Osteoblast (primary cell): ENCODE data around the gene C2CD2. TPM values are rescaled to one million over a fixed set of nuclear protein-coding genes. Genes with fewer than 3 reads are reported as not detected.

Experiments used
- DNase-seq: peaks from one replicate; pipeline ENCODE4 v3.0.0; 2011; ENCODE audit warnings: low spot score, mixed read lengths; ENCODE audit not compliant: insufficient read length; ENCODE audit errors: missing footprints
- H2AFZ ChIP-seq: 2 replicates; pipeline ENCODE4 v1.6.0; 2011; ENCODE audit warnings: mild to moderate bottlenecking, low read length
- H3K27ac ChIP-seq: 2 replicates; pipeline ENCODE4 v1.5.1; 2011; ENCODE audit warnings: mild to moderate bottlenecking, low read depth, low read length, moderate library complexity
- H3K27me3 ChIP-seq: 2 replicates; pipeline ENCODE4 v1.6.0; 2012; ENCODE audit warnings: mild to moderate bottlenecking, control low read depth, inconsistent platforms, low read length, moderate library complexity; ENCODE audit not compliant: insufficient read depth
- H3K36me3 ChIP-seq: 2 replicates; pipeline ENCODE4 v1.5.1; 2011; ENCODE audit warnings: mild to moderate bottlenecking, low read length, control low read depth, moderate library complexity; ENCODE audit not compliant: insufficient read depth
- H3K4me1 ChIP-seq: 2 replicates; pipeline ENCODE4 v1.5.1; 2011; ENCODE audit warnings: mild to moderate bottlenecking, low read length, control low read depth, moderate library complexity; ENCODE audit not compliant: insufficient read depth
- H3K4me2 ChIP-seq: 2 replicates; pipeline ENCODE4 v1.6.0; 2011; ENCODE audit warnings: mild to moderate bottlenecking, low read length; ENCODE audit not compliant: insufficient read depth
- H3K4me3 ChIP-seq: fragments of 200-600 bp; sonication (generic); 3 replicates; pipeline ENCODE4 v1.5.1; 2012; ENCODE audit warnings: mild to moderate bottlenecking, low read length, inconsistent platforms; ENCODE audit not compliant: insufficient read depth
- H3K79me2 ChIP-seq: 2 replicates; pipeline ENCODE4 v1.6.0; 2012; ENCODE audit warnings: mild to moderate bottlenecking, low read length, control low read depth, inconsistent platforms; ENCODE audit not compliant: insufficient read depth
- H3K9me3 ChIP-seq: 2 replicates; pipeline ENCODE4 v1.5.1; 2011; ENCODE audit warnings: low read depth, low read length, control low read depth
- H4K20me1 ChIP-seq: 2 replicates; pipeline ENCODE4 v1.6.0; 2012; ENCODE audit warnings: mild to moderate bottlenecking, low read length, control low read depth; ENCODE audit not compliant: insufficient read depth
- CTCF ChIP-seq: IDR thresholded peaks from 2 replicates; pipeline ENCODE4 v1.5.1; 2011; ENCODE audit warnings: mild to moderate bottlenecking, low read depth, low read length, moderate library complexity; ENCODE audit errors: extremely low read depth
- total RNA-seq: library from RNA; depleted of rRNA; stranded (reverse); fragments of >200 nt; gene quantifications from 2 replicates; pipeline ENCODE4 v1.2.3, GENCODE V29; 2012

Gene C2CD2
- total RNA-seq, 1 donor = 40.9 TPM

GRCh38 chr21:41857771-41858300, 96.0 kb downstream of the C2CD2 start:
- no peak overlapping the region for H3K4me3 ChIP-seq
- peaks cover 32% of the 10 kb centered on the region for H3K36me3 ChIP-seq
- H3K4me1 ChIP-seq = no peaks in the 10 kb centered on the region
- no peaks in the 10 kb centered on the region for H4K20me1 ChIP-seq
- no peaks in the 10 kb centered on the region for H3K27me3 ChIP-seq
- H2AFZ ChIP-seq = no peak overlapping the region
- no peak overlapping the region for H3K4me2 ChIP-seq
- H3K9me3 ChIP-seq = no peaks in the 10 kb centered on the region
- H3K79me2 ChIP-seq = peaks cover 14% of the 10 kb centered on the region
- no peak for TF ChIP-seq CTCF
- H3K27ac ChIP-seq = no peak overlapping the region
- DNase-seq = peak; percentile 57

- H3K36me3 ChIP-seq = peaks cover 32% of the 10 kb centered on the region
- DNase-seq = peak; percentile 35
- H3K27ac ChIP-seq = no peak overlapping the region
- H3K27me3 ChIP-seq = no peaks in the 10 kb centered on the region
- H4K20me1 ChIP-seq = no peaks in the 10 kb centered on the region
- no peak for TF ChIP-seq CTCF
- no peak overlapping the region for H2AFZ ChIP-seq
- H3K4me1 ChIP-seq = no peaks in the 10 kb centered on the region
- H3K9me3 ChIP-seq = no peaks in the 10 kb centered on the region
- H3K79me2 ChIP-seq = peaks cover 5% of the 10 kb centered on the region
- no peak overlapping the region for H3K4me3 ChIP-seq
- no peak overlapping the region for H3K4me2 ChIP-seq
Observed at GRCh38 chr21:41856572-41856971, 97.2 kb downstream of the C2CD2 start.

- DNase-seq = no peak
- H3K36me3 ChIP-seq = peaks cover 32% of the 10 kb centered on the region
- H3K4me1 ChIP-seq = no peaks in the 10 kb centered on the region
- H3K27ac ChIP-seq = no peak overlapping the region
- H3K4me3 ChIP-seq = no peak overlapping the region
- no peaks in the 10 kb centered on the region for H4K20me1 ChIP-seq
- H3K4me2 ChIP-seq = no peak overlapping the region
- no peaks in the 10 kb centered on the region for H3K9me3 ChIP-seq
- no peaks in the 10 kb centered on the region for H3K79me2 ChIP-seq
- no peaks in the 10 kb centered on the region for H3K27me3 ChIP-seq
- no peak overlapping the region for H2AFZ ChIP-seq
- TF ChIP-seq CTCF = no peak
Observed at GRCh38 chr21:41854426-41854995, 99.3 kb downstream of the C2CD2 start.

- Histone ChIP-seq H4K20me1 (no peaks in the 10 kb centered on the region), H3K4me3 (no peak overlapping the region), H3K4me2 (no peak overlapping the region), H3K27me3 (no peaks in the 10 kb centered on the region), H3K9me3 (no peaks in the 10 kb centered on the region), H3K4me1 (no peaks in the 10 kb centered on the region), H3K36me3 (peaks cover 27% of the 10 kb centered on the region), H2AFZ (no peak overlapping the region), H3K79me2 (no peaks in the 10 kb centered on the region), H3K27ac (no peak overlapping the region)
- no peak for TF ChIP-seq CTCF
- peak; percentile 65 for DNase-seq
Observed at GRCh38 chr21:41852929-41853320, 100.9 kb downstream of the C2CD2 start.
